Aorta (tissue), 5 donors: Measurements from ENCODE around the gene BTBD7. TPM values are rescaled to one million over a fixed set of nuclear protein-coding genes. Genes with fewer than 3 reads are reported as not detected.

Experiments used
- ATAC-seq: fragments of 200-7000 bp; cut with Tn5 transposase; one replicate; pipeline ENCODE4 v1.9.1; 2022; ENCODE audit warnings: moderate library complexity; ENCODE audit not compliant: low FRiP score
- DNase-seq, 2 donors: peaks; one replicate each; pipeline ENCODE4 v3.0.0-alpha.2; 2020
- H3K27ac ChIP-seq, 2 donors: one replicate each; pipeline ENCODE4 v1.5.1; 2013; ENCODE audit warnings: low read length in 2 of 2, mild to moderate bottlenecking in 2 of 2, moderate library complexity in 2 of 2, control low read depth in 1 of 2, inconsistent platforms in 1 of 2, low read depth in 1 of 2
- H3K27me3 ChIP-seq, 2 donors: one replicate each; pipeline ENCODE4 v1.6.1; 2013; ENCODE audit warnings: control low read depth in 1 of 2, low read length in 1 of 2, mild to moderate bottlenecking in 1 of 2, moderate library complexity in 1 of 2; ENCODE audit not compliant: insufficient read depth in 2 of 2, control insufficient read depth in 1 of 2
- H3K36me3 ChIP-seq, 2 donors: one replicate each; pipeline ENCODE4 v1.6.1; 2013; ENCODE audit warnings: control low read depth in 1 of 2, low read length in 1 of 2, mild to moderate bottlenecking in 1 of 2; ENCODE audit not compliant: insufficient read depth in 2 of 2, control insufficient read depth in 1 of 2
- H3K4me1 ChIP-seq, 2 donors: one replicate each; pipeline ENCODE4 v1.6.1; 2013; ENCODE audit warnings: low read length in 2 of 2, control low read depth in 1 of 2, mild to moderate bottlenecking in 1 of 2, moderate library complexity in 1 of 2; ENCODE audit not compliant: insufficient read depth in 2 of 2, control insufficient read depth in 1 of 2
- H3K4me3 ChIP-seq, 2 donors: one replicate each; pipeline ENCODE4 v1.5.1; 2013; ENCODE audit warnings: low read length in 2 of 2, control low read depth in 1 of 2, mild to moderate bottlenecking in 1 of 2
- H3K9me3 ChIP-seq: one replicate; pipeline ENCODE4 v1.6.1; 2013; ENCODE audit warnings: mild to moderate bottlenecking, low read length; ENCODE audit not compliant: control insufficient read depth
- WGBS, 2 donors: extraction: QIAGEN DNeasy Blood & Tissue Kit; methylation state at CpG; one replicate each; pipeline ENCODE4 v1.1.7; 2013; 5-methylcytosine and 5-hydroxymethylcytosine counted together
- intact Hi-C, 2 donors: fragments of 100-400 bp; cut with DNase I; formaldehyde crosslinking; loops; one replicate each; pipeline versions ENCODE4 v1.14.2 to v1.15.0; 2022
- polyA plus RNA-seq, 2 donors: library from polyadenylated mRNA; stranded (reverse); fragments of 200-250 nt; gene quantifications; one replicate each; pipeline ENCODE4 v1.2.3, GENCODE V29; 2013
- total RNA-seq, 2 donors: library from RNA; stranded (reverse); fragmentation: NEBNext Ultra II Directional; extraction: Animal tissue kit (Norgen Biotek cat#: 25700); gene quantifications; one replicate each; pipeline ENCODE4 v1.2.1, GENCODE V29; 2021
- donor health status: healthy with polysubstance abuse.
- donor health status: Bipolar disorder and iron deficiency.
- donor health status: DM: no; HTN: no; CAD: no.
- donor health status: DM: no; HTN: no; CAD: no.
- donor health status: DM: yes; HTN: yes; CAD: no.

Gene BTBD7
- total and polyA plus RNA-seq, 4 donors = 7.4 to 51.2 (median 24.0) TPM

GRCh38 chr14:93309427-93309966 is 23.3 kb downstream of the BTBD7 start:
- Histone ChIP-seq H3K4me3 (no peak overlapping the region), H3K27me3 (no peaks in the 10 kb centered on the region), H3K36me3 (no peaks in the 10 kb centered on the region), H3K27ac (no peak overlapping the region), H3K4me1 (no peaks in the 10 kb centered on the region), H3K9me3 (no peaks in the 10 kb centered on the region)
- ATAC-seq (no peak), DNase-seq (no peak)
- WGBS, 2 donors = 91 to 92% methylated on average over 2 of the region's 2 CpGs
- intact Hi-C loops = no loop called here

- no peak for ATAC-seq
- Histone ChIP-seq H3K4me3 (no peak overlapping the region), H3K27me3 (no peaks in the 10 kb centered on the region), H3K4me1 (no peaks in the 10 kb centered on the region), H3K27ac (no peak overlapping the region), H3K9me3 (no peaks in the 10 kb centered on the region), H3K36me3 (no peaks in the 10 kb centered on the region)
- intact Hi-C loops = no loop called here
- 92 to 96% methylated on average over 2 of the region's 2 CpGs for WGBS, 2 donors
- DNase-seq = no peak
These were observed 24.0 kb downstream of the BTBD7 start for GRCh38 chr14:93308686-93309345.

GRCh38 chr14:93306812-93307211 is 26.0 kb downstream of the BTBD7 start:
- DNase-seq (no peak), ATAC-seq (no peak)
- no peak overlapping the region for H3K4me3 ChIP-seq
- intact Hi-C loops = no loop called here
- no peaks in the 10 kb centered on the region for H3K27me3 ChIP-seq
- H3K4me1 ChIP-seq = peaks cover 0 to 4% of the 10 kb centered on the region in 2 donors
- H3K36me3 ChIP-seq = no peaks in the 10 kb centered on the region
- no peak overlapping the region for H3K27ac ChIP-seq
- no peaks in the 10 kb centered on the region for H3K9me3 ChIP-seq

- H3K27me3 ChIP-seq = no peaks in the 10 kb centered on the region
- ATAC-seq = no peak
- WGBS, 2 donors = 79 to 93% methylated on average over 6 of the region's 6 CpGs
- no peak for DNase-seq
- peaks cover 0 to 4% of the 10 kb centered on the region in 2 donors for H3K4me1 ChIP-seq
- H3K4me3 ChIP-seq = no peak overlapping the region
- intact Hi-C loops = no loop called here
- no peak overlapping the region for H3K27ac ChIP-seq
- no peaks in the 10 kb centered on the region for H3K9me3 ChIP-seq
- no peaks in the 10 kb centered on the region for H3K36me3 ChIP-seq
These were observed 27.0 kb downstream of the BTBD7 start for GRCh38 chr14:93305725-93306418.

- DNase-seq (no peak), ATAC-seq (no peak)
- H3K4me3 ChIP-seq = no peak overlapping the region
- H3K9me3 ChIP-seq = no peaks in the 10 kb centered on the region
- H3K4me1 ChIP-seq = peaks cover 0 to 4% of the 10 kb centered on the region in 2 donors
- H3K27me3 ChIP-seq = no peaks in the 10 kb centered on the region
- no peak overlapping the region for H3K27ac ChIP-seq
- 90 to 97% methylated on average over 1 of the region's 1 CpG for WGBS, 2 donors
- intact Hi-C loops = no loop called here
- no peaks in the 10 kb centered on the region for H3K36me3 ChIP-seq
These were observed 28.1 kb downstream of the BTBD7 start for GRCh38 chr14:93304771-93305170.

GRCh38 chr14:93303659-93304058 is 29.2 kb downstream of the BTBD7 start:
- Histone ChIP-seq H3K36me3 (no peaks in the 10 kb centered on the region), H3K4me1 (peaks cover 4 to 7% of the 10 kb centered on the region in 2 donors), H3K4me3 (no peak overlapping the region), H3K27me3 (no peaks in the 10 kb centered on the region), H3K9me3 (no peaks in the 10 kb centered on the region), H3K27ac (no peak overlapping the region)
- intact Hi-C loops = no loop called here
- WGBS, 2 donors = 69% methylated on average over 3 of the region's 3 CpGs
- no peak for ATAC-seq
- DNase-seq = no peak

- WGBS, 2 donors = 88 to 90% methylated on average over 12 of the region's 12 CpGs
- no peaks in the 10 kb centered on the region for H3K9me3 ChIP-seq
- intact Hi-C loops = no loop called here
- no peaks in the 10 kb centered on the region for H3K27me3 ChIP-seq
- H3K4me3 ChIP-seq = no peak overlapping the region
- H3K27ac ChIP-seq = no peak overlapping the region
- DNase-seq (no peak), ATAC-seq (no peak)
- H3K36me3 ChIP-seq = no peaks in the 10 kb centered on the region
- peaks cover 4 to 7% of the 10 kb centered on the region in 2 donors for H3K4me1 ChIP-seq
These were observed 29.9 kb downstream of the BTBD7 start for GRCh38 chr14:93302688-93303581.

- H3K4me1 ChIP-seq = peaks cover 4 to 7% of the 10 kb centered on the region in 2 donors
- ATAC-seq (no peak), DNase-seq (no peak)
- intact Hi-C loops = no loop called here
- H3K36me3 ChIP-seq = no peaks in the 10 kb centered on the region
- H3K27me3 ChIP-seq = no peaks in the 10 kb centered on the region
- H3K4me3 ChIP-seq = no peak overlapping the region
- WGBS, 2 donors = 25 to 31% methylated on average over 6 of the region's 6 CpGs
- H3K9me3 ChIP-seq = no peaks in the 10 kb centered on the region
- H3K27ac ChIP-seq = no peak overlapping the region
These were observed 30.9 kb downstream of the BTBD7 start for GRCh38 chr14:93301821-93302447.
